WTC11 (cell line): ENCODE results near the gene PTPRN2.

Source experiments
- CTCF ChIP-seq: fragments of 200-600 bp; IDR thresholded peaks from 2 replicates; pipeline ENCODE4 v1.8.0; 2022; ENCODE audit warnings: antibody characterized with exemption
- ELF4 ChIP-seq: sonication (generic); formaldehyde crosslinking; IDR thresholded peaks from 2 replicates; pipeline ENCODE4 v1.8.1; 2022; ENCODE audit warnings: low read depth, mild to moderate bottlenecking, moderate library complexity, missing genetic modification reagents
- IRF2 ChIP-seq: sonication (generic); formaldehyde crosslinking; IDR thresholded peaks from 2 replicates; pipeline ENCODE4 v1.8.0; 2022; ENCODE audit warnings: low read depth, missing genetic modification reagents, borderline replicate concordance
- NFE2L1 ChIP-seq: sonication (generic); formaldehyde crosslinking; IDR thresholded peaks from 2 replicates; pipeline ENCODE4 v1.8.1; 2023; ENCODE audit warnings: missing genetic modification reagents
- NR1H2 ChIP-seq: sonication (generic); formaldehyde crosslinking; IDR thresholded peaks from 2 replicates; pipeline ENCODE4 v1.9.0; 2021; ENCODE audit warnings: mild to moderate bottlenecking, moderate library complexity, missing genetic modification reagents
- SMAD3 ChIP-seq: sonication (generic); formaldehyde crosslinking; IDR thresholded peaks from 2 replicates; pipeline ENCODE4 v1.8.0; 2022; ENCODE audit warnings: missing genetic modification reagents, mild to moderate bottlenecking, borderline replicate concordance
- USF2 ChIP-seq: sonication (generic); formaldehyde crosslinking; IDR thresholded peaks from 2 replicates; pipeline ENCODE4 v1.8.1; 2023; ENCODE audit warnings: mild to moderate bottlenecking, missing genetic modification reagents, moderate library complexity
- ZBTB43 ChIP-seq: sonication (generic); formaldehyde crosslinking; IDR thresholded peaks from 2 replicates; pipeline ENCODE4 v1.8.1; 2023; ENCODE audit warnings: mild to moderate bottlenecking, missing genetic modification reagents
- ZNF121 ChIP-seq: sonication (generic); formaldehyde crosslinking; IDR thresholded peaks from 2 replicates; pipeline ENCODE4 v1.8.0; 2023; ENCODE audit warnings: missing genetic modification reagents
- ZNF138 ChIP-seq: sonication (generic); formaldehyde crosslinking; conservative IDR thresholded peaks from 2 replicates; pipeline ENCODE4 v1.8.1; 2022; ENCODE audit warnings: mild to moderate bottlenecking, moderate library complexity, missing genetic modification reagents
- ZNF281 ChIP-seq: sonication (generic); formaldehyde crosslinking; IDR thresholded peaks from 2 replicates; pipeline ENCODE4 v1.8.0; 2023; ENCODE audit warnings: mild to moderate bottlenecking, missing genetic modification reagents
- ZNF512 ChIP-seq: sonication (generic); formaldehyde crosslinking; IDR thresholded peaks from 2 replicates; pipeline ENCODE4 v1.8.1; 2022; ENCODE audit warnings: missing genetic modification reagents, borderline replicate concordance

GRCh38 chr7:158475679-158476052, 112.0 kb downstream of the PTPRN2 start:
- TF ChIP-seq CTCF, result no peak
- TF ChIP-seq SMAD3 (CRISPR knock-in tag), result no peak
- no peak for TF ChIP-seq USF2 (CRISPR knock-in tag)
- no peak for TF ChIP-seq ZNF281 (CRISPR knock-in tag)
- no peak for TF ChIP-seq ELF4 (CRISPR knock-in tag)
- TF ChIP-seq NR1H2 (CRISPR knock-in tag), result no peak
- TF ChIP-seq ZNF121, result no peak
- TF ChIP-seq ZBTB43 (CRISPR knock-in tag), result no peak
- TF ChIP-seq ZNF138 (CRISPR knock-in tag), result no peak
- TF ChIP-seq ZNF512 (CRISPR knock-in tag), result no peak
- no peak for TF ChIP-seq IRF2
- TF ChIP-seq NFE2L1 (CRISPR knock-in tag), result no peak
